Ramos (cell line): Measurements from ENCODE around the gene ARMC5.

Experiments
- in situ Hi-C: fragments of 300-500 bp; cut with MboI; formaldehyde crosslinking; loops from one replicate; pipeline ENCODE4 v1.14.3; 2022; ENCODE audit warnings: low sequenced_read_pairs; ENCODE audit not compliant: unreplicated experiment

ARMC5 gene

DNA sequence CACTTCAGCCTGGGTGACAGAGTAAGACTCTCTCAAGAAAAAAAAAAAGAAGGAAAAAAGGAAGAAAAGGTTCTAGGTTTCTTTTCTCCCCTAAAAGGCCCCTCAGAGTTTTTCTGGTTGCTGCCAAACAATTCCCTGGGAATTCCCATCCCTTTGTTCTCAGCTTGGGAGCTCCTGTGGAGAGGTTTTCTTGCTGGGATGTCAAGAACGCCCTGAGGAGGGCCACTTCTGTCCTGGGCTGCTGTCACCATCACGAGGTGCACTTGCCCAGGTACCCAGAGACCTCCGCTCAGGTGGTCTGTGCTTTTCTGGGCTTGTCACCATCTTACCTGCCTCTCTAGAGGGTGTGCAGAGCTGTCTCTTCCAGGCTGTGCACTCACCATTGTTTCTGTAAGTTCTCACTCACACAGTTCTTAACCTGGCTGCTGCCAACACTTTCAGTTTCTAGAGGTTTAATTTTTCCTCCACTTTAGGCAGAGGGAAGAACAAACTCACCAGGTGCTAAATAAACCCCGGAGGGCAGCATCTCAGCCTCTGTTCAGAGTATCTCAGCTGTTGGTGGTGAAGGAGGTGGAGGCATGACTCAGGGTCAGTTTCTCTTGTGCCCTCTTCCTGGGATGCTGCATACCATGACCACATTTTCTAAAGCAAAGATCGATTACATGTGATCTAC lies 28.8 kb upstream of the ARMC5 start:
- in situ Hi-C loops = loop anchor here (25.0 kb wide), 1 partner anchor 443 kb away; the partner anchor contains the start of gene HSD3B7

DNA sequence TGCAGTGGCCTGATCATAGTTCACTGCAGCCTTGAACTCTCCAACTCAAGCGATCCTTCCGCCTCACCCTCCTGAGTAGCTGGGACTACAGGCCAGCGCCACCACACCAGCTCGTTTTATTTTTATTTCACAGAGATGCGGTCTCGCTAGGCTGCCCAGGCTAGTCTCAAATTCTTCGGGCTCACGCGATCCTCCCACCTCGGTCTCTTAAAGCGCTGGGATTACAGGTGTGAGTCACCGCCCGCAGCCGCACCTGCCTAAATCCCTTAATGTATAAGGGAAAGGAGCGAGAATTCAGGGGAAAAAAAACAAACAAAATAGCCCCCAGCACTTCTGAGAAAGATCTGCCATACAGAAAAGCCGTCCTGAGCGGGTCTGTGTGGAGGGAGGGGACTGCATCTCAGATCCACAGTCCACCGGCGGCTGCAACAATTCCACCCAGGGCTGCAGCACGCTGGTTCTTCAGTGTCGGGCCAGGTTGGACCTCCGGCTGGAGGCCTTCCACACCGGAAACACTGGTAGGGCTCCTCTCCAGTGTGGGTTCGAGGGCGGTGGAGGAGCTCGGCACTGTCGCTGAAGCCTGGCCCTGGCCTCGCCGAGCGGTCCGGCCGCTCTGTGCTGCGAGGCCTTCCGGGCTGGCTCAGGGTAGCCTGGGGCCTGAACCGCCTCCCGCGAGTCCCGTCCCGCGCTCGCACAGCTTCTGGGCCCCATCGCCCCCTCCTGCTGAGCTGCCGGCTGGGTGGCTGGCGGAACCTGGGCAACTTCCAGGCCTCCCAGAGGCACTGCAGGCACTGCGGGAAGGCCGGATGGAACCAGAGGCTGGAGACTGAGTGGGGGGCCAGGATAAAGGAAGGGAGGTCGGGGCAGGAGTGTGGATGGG lies 23.7 kb upstream of the ARMC5 start:
- in situ Hi-C loops = loop anchor here (25.0 kb wide), 1 partner anchor 448 kb away; the partner anchor contains the start of gene HSD3B7

DNA sequence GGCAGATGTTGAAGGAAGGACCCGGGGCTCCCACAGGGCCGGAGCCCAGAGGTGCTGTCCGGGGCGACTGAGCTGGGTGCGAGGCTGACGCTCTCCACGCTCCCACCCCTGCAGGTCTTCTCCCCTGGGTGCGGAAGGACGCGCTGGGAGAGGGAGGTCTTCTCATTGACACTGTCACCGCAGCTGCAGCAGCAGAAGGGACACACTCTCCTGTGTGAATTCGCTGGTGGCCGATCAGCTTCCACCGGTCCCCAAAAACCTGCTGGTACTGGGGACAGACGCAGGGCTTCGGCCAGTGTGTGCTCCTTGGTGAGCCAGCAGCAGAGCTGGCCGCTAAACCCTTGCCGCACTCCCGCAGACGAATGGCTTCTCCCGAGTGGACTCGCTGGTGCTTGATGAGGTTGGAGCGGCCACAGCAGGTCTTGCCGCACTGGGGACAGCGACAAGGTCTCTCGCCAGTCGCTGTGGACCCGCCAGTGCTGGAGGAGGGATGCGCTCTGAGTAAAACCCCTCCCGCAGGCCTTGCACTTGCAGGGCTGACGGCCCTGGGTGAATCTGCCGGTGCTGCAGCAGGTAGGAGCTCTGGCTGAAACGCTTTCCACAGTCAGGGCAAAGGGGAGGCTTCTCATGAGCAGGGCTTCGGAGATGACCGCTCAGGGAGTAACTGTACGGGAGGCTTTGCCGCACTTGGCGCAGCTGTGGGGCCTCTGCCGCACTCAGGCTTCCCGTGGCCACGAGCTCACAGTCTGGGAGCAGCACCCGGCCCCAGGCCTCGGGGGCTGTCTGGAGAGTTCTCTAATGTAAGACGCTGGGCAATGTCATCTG lies 22.9 kb upstream of the ARMC5 start:
- in situ Hi-C loops = loop anchor here (25.0 kb wide), 1 partner anchor 449 kb away; the partner anchor contains the start of gene HSD3B7

DNA sequence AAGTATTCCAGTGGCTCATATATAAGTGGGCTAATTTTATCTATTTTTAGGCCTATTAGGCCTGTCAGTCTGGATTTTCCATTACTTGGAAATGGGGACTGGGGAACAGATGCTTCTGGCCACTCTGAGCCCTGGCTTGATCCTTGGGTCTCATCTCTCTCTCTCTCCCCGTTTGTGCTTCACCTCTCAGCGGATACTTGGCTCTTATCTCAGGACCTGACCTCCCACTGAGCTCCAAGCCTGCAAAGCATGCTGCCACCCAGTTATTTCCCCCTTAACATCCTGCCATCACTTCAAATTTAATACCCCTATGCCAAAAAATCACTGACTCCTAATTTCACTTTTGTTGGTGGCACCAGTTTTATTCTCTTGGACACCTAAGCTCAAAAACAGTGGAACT lies 20.9 kb upstream of the ARMC5 start:
- in situ Hi-C loops = loop anchor here (25.0 kb wide), 1 partner anchor 451 kb away; the partner anchor contains the start of gene HSD3B7

DNA sequence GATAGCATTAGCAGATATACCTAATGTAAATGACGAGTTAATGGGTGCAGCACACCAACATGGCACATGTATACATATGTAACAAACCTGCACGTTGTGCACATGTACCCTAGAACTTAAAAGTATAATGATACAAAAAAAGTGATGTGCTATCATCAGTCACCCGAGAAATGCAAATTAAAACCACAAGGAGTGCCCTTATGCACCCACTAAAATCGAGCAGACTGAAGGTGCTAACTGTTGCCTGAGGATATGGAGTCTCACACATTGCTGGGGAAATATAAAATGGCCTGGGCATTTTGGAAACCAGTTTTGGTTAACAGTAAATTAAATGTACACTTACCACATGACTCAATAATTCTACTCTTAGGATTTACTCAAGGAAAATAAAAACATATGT lies 20.3 kb upstream of the ARMC5 start:
- in situ Hi-C loops = loop anchor here (25.0 kb wide), 1 partner anchor 452 kb away; the partner anchor contains the start of gene HSD3B7

DNA sequence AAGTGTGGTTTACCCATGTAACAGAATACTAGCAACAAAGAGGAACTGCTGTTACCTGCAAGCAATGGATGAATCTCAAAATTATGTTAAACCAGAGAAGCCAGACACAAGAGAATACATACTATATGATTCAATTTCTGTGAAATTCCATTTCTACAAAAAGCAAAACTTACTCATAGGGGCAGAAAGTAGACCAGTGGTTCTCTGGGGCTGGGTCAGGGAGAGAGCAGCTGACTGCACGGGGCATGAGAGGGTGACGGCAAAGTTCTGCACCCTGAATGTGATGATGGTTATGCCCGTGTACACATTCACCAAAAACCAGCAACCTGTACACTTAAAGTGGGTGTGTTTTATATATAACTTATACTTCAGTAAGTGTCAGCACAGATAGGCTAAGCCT lies 19.8 kb upstream of the ARMC5 start:
- in situ Hi-C loops = loop anchor here (25.0 kb wide), 1 partner anchor 452 kb away; the partner anchor contains the start of gene HSD3B7

DNA sequence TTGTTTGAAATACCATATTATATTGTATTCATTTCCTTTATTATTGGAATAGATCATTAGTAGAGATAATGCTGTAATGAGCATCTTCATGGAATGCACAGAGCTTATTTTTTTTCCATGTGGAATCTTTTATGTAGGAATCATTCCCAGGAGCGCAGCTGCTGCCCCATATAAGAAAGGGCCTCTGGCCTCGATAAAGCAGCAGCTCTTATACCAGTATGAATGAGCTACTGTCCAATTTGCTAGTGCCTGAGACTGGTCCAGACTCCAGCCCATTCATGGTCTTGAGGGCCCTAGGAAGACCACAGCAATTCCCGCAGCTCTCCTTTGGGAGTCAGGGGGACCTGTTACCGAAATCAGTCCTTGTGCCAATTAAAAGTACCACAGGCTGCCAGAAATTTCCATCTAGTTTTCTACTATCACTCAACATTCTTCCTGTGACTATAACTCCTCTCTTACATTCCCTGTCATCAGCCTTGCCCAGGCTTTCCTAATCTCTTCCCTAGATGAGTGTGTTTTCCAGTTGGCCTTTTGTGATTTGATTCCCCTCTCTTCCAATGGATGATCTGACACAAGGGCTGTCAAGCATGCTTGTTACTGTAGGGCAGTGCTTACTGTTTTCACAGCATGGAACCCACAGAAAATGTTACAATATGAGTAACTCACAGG lies 18.7 kb upstream of the ARMC5 start:
- in situ Hi-C loops = loop anchor here (25.0 kb wide), 1 partner anchor 453 kb away; the partner anchor contains the start of gene HSD3B7

DNA sequence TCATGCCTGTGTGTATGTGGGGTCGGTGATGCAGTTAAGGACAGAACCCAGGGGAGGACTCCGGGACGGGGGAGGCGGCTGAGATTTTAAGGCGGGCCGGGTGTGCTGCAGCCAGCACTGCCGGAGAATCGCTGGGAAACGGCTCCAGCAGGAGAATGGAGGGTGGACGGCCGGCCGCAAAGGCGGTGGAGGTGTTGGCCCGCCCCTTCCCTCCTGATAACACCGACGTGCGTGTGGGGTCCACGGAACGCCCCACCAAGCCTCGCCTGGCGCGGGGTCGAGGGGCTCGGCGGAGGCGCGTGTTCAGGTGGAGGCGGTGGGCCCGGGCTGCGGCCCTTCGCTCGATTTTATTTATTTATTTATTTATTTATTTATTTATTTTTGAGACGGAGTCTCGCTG lies 17.3 kb upstream of the ARMC5 start:
- in situ Hi-C loops = loop anchor here (25.0 kb wide), 1 partner anchor 455 kb away; the partner anchor contains the start of gene HSD3B7

DNA sequence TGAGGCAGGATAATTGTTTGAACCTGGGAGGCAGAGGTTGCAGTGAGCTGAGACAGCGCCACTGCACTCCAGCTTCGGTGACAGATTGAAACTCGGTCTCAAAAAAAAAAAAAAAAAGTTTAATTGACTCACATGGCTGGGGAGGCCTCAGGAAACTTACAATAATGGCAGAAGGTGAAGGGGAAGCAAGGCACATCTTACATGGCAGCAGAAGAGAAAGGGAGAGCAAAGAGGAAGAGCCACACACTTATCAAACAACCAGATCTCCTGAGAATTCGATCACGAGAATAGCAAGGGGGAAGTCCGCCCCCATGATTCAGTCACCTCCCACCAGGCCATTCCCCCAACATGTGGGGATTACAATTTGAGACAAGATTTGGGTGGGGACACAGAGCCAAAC lies 13.4 kb upstream of the ARMC5 start:
- in situ Hi-C loops = loop anchor here (25.0 kb wide), 1 partner anchor 459 kb away; the partner anchor contains the start of gene HSD3B7

DNA sequence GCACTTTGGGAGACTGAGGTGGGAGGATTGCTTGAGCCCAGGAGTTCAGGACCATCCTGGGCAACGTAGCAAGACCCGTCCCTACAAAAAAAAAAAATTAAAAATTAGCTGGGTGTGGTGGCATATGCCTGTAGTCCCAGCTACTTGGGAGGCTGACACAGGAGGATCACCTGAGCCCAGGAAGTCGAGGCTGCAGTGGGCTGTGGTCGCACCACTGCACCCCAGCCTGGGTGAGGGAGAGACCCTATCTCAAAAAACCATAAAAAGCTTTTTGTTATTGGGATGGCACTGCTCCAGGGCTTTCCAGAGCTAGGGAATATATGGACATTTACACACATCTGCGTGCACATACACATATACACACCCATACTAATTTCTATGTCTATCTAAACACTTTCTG lies 8.1 kb upstream of the ARMC5 start:
- in situ Hi-C loops = loop anchor here (10.0 kb wide), 1 partner anchor 424 kb away; the partner anchor contains the start of gene ZNF267

DNA sequence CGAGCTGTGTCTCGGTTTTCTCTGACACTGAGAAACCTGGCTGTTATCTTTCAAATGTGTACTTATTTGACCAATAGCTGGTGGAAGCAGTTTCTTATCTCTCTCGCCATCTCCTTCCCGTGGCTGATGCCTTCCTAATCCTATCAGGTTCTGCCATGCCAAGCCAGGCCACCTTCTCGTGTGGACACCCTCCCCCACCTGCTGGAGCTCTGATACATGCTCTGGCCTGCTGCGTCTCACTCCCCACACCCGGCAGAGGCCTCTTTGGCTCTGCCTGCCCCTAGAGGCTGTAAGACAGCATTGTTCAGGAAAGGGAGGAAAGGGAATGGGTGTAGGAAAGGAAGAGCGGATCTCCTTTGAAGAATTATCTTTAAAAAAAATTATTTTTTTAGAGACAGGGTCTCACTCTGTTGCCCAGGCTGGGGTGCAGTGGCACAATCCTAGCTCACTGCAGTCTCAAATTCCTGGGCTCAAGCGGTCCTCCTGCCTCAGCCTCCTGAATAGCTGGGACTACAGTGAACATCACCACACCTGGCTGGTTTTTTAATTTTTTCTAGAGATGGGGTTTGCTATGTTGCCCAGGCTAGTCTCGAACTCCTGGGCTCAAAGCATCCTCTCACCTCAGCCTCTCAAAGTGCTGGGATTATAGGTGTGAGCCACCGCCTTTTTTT lies 7.5 kb upstream of the ARMC5 start:
- in situ Hi-C loops = loop anchor here (10.0 kb wide), 1 partner anchor 423 kb away; the partner anchor contains the start of gene ZNF267

DNA sequence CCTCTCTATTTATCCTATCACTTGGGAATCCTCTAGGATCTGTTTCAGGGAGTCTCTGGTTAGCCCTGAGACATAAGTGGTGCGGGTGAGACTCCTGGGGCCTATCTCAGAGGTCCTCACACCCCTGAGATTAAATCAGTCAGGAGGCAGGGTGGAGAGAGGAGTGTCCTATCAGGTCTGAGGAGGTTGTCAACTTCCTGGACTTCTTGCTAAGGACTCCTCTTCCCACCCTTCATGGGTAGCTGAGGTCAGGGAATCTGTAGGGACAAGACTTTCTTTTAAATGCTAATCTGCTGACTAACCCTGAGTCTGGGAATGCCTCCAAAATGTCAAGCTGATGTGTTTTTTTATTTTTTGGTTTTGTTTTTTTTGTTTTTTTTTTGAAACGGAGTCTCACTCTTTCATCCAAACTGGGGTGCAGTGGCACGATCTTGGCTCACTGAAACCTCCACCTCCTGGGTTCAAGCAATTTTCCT lies 6.6 kb upstream of the ARMC5 start:
- in situ Hi-C loops = loop anchor here (10.0 kb wide), 1 partner anchor 422 kb away; the partner anchor contains the start of gene ZNF267

DNA sequence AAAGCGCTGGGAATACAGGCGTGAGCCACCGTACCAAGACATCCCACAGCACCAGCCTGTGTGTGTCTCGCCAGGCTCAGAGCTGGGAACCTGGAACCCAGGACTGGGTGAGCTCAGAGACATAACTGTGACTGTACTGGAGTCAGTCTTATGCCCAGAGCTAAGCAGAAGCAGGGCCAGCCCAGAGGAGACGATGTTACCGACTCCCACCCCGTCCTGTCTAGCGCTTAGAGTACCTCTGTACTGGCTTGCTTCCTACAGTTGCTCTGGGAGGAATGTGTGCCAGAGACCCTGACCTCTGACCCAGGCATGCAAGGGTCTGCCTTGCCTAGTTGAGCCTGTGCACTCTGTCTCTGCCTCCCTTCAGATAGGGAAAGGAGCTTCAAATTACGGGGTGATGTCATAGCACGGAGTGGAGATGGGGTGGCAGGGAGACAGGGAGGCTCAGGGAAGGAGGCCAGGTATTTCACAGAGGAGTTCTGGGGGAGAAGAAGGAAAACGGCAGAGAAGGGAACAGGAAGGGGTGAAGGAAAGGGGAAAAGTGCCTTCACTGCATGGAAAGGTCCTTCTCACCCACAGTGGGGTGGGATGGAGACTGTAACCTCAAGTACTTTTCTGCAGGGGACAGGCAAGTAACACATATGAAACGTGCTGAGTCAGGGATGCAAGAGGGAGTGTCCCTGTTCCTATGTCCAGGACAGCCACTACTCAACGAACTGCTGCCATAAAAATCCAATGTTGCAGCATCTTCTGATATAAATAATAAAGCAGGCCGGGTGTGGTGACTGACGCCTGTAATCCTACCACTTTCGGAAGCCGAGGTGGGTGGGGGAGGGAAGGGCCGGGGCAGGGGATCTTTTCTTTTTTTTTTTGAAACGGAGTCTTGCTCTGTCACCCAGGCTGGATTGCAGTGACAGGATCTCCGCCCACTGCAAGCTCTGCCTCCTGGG lies 5.8 kb upstream of the ARMC5 start:
- in situ Hi-C loops = loop anchor here (10.0 kb wide), 1 partner anchor 421 kb away; the partner anchor contains the start of gene ZNF267

DNA sequence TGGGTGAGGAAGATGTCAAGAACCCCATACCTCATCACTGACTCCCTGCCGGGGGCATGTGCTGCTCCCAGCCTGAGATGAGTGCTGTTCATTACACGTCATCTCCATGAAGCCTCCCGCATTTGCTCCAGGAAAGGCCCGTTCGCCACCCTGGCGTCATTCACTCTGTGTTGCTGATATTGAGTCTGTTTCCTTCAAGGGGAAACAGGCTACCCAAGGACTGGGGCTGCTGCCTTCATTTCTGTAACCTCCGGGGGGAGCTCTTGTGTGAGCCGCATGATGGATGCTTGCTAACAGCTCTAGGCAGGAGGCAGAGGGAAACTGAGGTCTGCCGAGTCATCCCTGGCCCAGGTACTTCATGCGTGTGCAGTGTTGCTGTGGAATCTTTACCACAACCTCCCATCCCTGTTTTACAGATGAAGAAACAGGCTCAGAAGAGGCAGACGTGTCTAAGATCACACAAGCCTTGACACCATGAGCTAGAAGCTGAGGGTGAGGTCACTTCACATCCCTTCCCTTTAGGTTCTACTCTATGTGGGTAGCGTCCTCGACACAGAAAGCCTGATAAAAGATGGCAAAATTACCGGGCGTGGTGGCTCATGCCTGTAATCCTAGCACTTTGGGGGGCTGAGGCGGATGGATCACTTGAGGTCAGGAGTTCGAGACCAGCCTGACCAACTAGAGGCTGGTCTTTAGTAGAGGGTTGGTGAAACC lies 3.5 kb upstream of the ARMC5 start:
- in situ Hi-C loops = loop anchor here (10.0 kb wide), 1 partner anchor 419 kb away; the partner anchor contains the start of gene ZNF267

DNA sequence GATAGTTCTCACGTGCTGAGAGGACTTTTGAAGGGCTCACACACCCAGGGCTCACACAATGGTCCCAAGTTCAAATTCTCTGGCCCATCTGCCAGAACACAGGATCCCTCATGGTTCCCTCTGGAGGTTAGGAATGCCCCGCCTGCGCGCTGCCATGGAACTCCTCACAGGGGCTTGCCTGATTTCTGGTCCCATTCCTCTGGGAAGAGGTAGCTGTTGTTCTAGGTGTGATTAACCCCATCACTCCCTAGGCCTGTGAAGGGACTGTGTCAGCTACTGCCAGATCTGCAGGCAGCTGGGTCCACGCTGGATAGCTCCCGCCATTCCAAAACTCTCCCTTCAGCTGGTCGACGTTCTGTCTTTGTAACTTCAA lies 2.3 kb upstream of the ARMC5 start:
- in situ Hi-C loops = loop anchor here (10.0 kb wide), 1 partner anchor 418 kb away; the partner anchor contains the start of gene ZNF267

DNA sequence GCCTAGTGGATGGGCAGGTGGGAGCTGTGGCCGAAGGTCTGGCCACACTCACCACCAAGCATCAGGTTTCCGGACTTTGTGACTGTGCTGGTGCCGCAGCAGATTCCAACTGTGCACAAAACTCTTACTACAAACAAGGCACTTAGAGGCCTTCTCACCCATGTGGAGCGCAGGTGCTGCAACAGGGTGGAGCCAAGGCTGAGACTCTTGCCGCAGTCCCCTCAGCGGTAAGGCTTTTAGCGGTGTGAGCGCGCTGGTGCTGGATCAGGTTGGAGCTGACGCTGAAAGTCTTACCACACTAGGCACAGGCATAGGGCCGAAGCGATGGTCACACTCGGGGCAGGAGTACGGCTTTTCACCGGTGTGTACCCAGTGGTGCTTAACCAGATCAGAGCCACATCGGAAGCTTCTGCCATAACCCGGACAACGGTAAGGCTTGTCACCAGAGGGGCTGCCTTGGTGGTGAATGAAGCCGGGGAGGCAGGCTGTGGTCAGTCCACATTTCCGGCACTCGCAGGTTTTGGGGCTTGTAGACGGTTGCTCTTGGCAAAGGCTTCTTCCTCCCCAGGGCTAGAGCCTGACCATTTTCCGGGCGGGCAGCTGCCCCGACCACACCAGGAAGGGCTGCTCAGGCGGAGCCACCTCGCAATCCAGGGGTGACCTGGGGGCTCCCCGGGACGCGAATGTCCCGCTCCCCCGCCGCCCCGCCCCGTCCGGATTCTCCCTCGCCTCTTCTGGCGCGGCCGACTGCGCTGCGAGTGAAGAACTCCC lies 1.0 kb upstream of the ARMC5 start:
- in situ Hi-C loops = loop anchor here (10.0 kb wide), 1 partner anchor 417 kb away; the partner anchor contains the start of gene ZNF267
